Cardiac septum (tissue), 1 donor: Measurements from ENCODE around the gene LRRC47. TPM values are rescaled to one million over a fixed set of nuclear protein-coding genes. Genes with fewer than 3 reads are reported as not detected.

Experiments used
- DNase-seq: peaks from one replicate; pipeline ENCODE4 v3.0.0-alpha.2; 2020; ENCODE audit warnings: low spot score
- intact Hi-C: fragments of 100-400 bp; cut with DNase I; formaldehyde crosslinking; loops from one replicate; pipeline ENCODE4 v1.14.0; 2022
- total RNA-seq: library from RNA; stranded (reverse); fragmentation: NEBNext Ultra II Directional; extraction: Animal tissue kit (Norgen Biotek cat#: 25700); gene quantifications from one replicate; pipeline ENCODE4 v1.2.1, GENCODE V29; 2021
- donor health status: DM: no; HTN: no; CAD: no.

LRRC47 gene
- total RNA-seq, 1 donor from 2014 or later = 63.1 TPM

DNA sequence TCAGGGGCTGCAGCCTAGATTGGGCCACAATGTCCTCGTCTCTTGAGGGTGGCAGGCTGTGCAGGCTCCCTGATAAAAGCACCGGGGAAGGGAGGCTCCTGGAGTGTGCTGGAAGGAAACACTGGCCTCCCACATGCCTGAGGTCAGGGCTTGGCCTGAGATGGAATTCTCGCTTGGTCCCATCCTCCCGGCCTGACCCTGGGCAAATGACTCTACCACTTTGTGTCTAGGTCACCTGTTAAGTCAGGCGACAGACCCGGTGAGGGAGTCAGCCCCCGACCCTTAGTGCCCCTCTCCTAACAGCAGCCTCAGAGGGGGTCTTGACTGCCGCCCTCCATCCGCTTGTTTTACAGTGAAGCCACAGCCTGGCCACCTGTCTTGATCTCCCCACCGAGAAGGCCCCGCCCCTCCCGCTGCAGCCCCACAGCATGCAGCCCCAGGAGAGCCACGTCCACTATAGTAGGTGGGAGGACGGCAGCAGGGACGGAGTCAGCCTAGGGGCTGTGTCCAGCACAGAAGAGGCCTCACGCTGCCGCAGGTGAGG is 21.3 kb downstream of the LRRC47 start:
- intact Hi-C loops = no loop called here
- peak; percentile 75 for DNase-seq

DNA sequence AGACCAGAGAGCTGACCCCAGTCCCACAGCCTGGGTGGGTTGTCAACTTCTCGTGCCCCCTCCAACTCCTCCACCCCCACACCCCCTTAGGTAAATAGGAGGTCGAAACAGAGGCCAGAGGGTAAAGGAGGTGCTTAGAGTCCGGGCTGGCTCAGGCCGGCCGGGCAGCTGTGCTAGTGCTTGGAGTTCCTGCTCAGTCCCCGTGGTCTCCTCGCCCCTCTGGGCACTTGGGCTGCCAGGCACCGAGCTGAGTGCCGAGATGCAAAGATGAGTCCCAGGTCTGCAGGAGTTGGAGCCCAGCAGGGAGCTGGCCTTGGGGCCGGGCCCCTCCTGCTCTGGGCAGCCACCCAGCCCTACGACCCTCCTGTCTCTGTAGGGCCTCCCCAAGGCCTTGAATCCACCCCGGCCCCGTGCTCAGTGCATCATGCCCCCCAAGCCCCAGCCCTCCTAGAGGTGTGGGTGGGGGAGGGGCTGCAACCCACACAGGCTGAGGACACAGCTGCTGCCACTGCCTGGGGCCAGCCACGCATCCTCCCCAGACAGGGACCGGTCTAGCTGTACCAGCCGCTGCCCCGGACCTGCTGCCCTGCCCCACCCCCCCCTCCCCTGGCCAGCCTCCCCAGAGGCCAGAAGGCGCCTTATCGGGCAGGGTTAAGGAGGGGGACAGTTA is 21.9 kb downstream of the LRRC47 start:
- no peak for DNase-seq
- intact Hi-C loops = no loop called here

DNA sequence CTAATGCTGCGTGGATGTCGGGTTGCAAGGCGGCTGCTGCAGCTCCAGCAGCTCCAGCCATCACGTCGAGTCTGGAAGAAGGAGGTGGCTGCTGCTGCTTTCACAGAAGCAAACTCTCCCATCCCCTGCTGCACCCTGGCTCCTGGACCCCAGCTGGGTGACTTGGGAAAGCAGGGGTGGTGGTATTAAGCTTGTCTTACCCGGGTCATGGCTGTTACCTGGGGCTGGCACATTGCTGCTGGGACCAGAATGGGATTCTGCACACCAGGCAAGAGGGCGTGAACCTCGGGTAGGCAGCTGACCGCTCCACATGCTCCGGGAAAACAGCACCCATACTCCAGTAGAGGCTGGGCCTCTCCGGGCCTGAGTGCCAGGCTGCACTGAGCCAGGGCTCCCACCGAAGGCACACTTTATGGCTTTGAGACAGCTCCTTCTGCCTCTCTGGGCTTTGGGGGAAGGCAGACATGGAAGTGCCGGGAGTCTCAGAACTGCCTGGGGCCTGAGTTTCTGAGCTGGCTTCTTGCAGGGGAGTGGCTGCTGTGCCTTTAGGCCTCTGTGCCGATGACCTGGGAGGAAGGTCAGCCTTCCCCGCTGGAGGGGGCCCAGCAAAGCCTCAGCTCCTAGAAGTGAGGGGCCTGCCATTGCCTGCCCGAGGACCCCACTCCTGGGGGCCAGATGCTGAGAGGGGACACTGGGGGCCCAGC is 22.6 kb downstream of the LRRC47 start:
- intact Hi-C loops = no loop called here
- DNase-seq = peak; percentile 55

DNA sequence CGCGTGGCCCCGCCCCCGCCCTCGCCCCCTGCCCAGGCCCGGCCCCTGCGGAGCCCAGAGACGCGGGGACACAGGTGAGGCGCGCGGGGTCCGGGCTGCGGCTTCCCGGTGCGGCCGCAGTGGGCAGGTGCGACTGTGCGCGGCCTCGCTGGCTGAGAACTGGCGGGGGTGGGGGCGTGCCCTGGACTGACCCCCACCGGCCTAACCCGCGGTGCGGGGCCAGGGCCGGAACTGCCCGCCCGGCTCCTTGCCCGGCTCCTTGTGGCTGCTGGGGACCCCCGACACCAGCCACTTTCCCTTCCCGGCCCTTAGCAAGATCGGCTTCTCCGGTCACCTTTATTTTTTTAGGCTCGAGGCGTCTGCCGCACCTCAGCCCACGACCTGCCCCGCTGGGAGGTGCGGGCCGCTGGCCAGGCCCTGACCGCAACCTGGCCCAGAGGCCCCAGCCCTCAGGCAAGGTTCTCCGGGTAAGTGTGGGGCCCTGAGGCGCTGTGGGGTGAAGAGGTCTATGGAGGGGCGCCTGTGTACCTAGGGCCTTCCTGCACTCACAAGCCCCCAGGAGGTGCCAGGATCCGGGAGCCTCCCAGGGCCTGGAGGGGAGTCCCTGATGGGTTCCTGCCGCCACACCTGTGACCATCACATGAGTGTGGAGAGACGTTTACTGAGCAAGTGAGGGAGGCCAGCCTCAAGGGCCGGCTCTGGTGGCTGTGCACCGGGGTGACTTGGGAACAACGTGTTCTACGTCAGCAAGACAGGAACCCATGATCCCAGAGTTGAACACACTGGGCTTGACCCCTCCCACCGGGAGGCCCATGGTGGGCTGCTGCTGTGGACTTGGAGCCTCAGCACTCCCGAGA is 23.4 kb downstream of the LRRC47 start, which contains the start of gene SMIM1:
SMIM1 (plus strand) TSS at position 35 of the 857 bp plus-strand sequence. CDS start 2,625 bp downstream, outside the sequence.
- peak; percentile 63 for DNase-seq
- intact Hi-C loops = no loop called here

DNA sequence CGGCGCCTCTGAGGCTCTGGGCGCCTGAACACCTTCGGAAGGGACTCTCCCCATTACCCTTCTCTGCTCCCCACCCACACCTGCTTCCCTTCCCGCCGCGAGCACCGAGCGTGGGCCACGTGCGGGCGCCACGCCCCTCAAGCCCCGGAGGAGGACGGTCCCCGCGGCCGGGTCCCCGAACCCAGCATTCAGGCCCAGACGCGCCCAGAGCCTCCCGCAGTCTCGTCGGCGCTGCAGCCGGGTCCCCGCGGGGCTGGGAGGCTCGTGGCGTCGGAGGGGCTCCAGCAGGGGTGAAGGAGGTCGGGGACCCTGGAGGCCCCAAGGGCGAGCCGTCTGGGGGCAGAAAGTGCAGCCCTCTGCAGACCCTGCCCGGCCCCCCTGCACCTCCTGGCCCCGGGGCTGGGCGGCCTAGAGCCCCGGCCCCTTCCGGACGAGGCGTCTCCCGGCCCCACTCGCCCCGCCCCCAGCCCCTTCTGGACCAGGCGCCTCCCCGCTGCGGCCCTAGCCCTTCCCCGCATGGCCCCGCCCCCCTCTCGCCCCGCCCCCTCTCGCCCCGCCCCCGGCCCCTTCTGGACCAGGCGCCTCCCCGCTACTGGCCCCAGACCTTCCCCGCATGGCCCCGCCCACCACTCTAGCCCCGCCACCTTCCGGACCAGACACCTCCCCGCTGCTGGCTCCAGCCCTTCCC is 24.1 kb downstream of the LRRC47 start:
- intact Hi-C loops = no loop called here
- DNase-seq = peak; percentile 94

DNA sequence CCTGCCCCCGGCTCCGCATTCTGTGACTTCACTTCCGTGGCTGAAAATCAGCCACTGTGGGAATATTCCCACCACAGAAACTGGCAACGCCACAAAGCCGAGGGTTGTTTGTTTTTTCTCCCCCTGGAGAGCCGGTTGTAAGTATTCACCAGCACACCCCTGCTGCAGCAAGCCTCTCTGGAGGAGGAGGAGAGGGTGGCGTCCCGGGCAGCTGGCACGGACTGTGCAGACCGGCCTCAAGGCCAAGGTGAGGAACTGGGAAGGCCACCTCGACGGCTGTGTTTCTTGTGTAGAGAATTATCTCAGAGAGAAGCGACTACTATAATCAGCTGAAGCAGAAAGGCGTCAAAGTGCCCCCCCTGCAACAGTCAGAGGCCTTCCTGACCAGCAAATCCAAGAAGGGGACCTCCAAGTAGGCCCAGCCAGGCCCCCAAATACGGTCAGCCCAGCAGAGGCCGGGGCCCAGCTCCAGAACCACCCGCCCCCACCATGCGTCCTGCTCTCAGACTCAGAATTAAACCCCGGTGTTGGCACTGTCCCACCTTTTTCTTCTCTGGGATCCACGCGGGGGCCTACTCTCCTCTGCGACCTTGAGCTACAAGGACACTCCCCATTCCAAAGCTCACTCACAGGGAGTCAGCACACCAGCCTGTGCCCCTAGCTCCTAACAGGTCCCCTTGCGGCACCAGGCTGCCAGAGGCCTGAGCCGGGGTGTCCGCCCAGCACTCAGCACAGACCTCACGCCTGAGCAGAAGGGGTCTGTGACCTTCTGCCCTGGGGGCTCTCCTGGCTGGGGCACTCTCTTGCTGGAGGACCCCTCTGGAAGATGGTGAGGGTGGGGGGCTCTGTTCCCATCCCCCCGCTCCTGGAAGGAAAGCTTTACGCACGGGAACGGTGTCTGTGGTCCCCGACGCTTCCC is 24.9 kb downstream of the LRRC47 start:
- intact Hi-C loops = no loop called here
- no peak for DNase-seq

DNA sequence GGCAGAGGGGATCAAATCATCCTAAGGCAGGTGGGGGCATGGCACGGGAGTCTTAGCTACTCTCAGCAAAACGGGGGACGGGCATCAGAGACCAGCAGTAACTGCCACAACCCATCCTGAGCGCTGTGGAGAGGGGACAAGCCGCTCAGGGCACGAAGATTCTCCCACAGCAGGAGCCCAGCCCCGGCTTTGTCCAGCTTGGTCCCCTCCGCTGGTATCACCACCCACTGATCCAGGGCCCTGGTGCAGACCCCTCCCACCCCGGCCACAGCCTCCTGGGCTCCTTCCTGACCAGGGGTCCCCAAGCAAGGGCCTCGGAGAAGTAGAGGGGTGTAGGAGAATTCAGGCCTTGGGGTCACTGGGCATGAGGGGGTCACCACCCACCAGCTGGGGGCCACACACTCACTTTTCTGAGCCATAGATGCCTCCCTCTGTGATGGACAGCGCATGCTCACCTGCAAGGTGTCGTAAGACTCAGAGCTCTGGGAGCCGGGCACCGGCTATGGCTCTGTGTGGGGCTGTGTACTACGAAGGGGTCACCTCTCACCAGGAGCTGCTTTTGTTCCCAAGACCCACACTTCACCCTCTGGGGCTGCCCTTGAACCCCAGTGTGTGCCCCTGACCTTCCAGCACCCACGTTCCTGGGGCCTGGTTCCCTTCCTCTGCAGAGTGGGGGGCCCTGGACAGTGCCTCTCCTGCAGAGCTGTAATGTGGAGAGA is 26.1 kb downstream of the LRRC47 start:
- intact Hi-C loops = no loop called here
- no peak for DNase-seq

DNA sequence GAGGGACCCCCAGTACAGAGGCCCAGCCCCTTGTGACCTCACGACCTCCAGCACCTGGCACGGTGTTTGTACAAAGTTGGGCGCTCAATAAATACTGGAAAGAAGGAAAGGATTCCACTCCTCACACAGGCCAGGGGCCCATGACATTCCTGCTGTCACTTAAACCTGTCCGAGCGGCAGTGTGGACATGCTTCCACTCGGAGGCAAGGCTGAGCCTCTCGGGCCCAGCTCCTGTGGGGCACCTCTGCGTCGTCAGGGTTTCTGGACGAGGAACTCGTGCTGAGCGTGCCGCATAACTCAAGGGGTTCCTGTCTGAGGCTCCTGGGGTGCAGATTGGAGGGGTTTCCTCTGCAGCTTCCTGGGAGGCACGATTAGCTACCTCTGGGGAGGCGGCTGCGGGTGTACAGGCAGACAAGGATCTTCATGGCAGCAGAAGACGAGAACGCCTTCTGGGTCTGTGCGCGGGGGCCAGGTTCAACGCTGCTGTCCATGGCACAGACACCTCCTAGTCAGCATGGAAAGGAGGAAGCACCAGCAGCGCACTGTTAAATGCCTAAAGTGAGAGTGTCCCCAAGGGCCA is 27.4 kb downstream of the LRRC47 start:
- intact Hi-C loops = no loop called here
- DNase-seq = no peak

DNA sequence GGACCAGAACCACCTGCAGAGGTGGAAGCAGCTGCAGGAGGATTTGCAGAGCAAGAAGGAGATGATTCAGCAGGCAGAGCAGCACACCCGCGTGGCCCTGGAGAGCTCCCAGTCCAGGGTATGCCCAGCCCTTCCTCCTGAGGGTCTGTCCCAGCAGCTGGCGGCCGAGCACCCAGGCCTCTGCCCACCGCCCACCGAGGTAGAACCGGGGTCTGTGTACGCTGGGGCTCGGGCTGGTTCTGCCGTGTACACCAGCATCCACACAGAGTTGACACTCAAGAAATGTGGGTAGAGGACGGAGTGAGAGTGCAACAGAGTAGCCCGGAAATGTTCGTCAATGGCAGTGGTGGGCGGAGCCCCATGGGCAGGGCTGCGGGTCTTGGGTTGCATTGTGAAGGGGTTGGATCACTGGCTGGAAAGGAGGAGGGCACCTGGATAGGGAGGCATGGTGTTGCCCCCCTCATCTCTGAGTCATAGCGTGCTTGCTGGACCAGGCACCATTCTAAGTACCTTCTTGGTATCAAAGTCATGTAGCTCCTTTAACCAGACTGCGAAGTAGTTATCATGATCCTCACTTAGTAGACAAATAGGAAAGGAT is 28.9 kb downstream of the LRRC47 start:
- intact Hi-C loops = no loop called here
- DNase-seq = no peak

DNA sequence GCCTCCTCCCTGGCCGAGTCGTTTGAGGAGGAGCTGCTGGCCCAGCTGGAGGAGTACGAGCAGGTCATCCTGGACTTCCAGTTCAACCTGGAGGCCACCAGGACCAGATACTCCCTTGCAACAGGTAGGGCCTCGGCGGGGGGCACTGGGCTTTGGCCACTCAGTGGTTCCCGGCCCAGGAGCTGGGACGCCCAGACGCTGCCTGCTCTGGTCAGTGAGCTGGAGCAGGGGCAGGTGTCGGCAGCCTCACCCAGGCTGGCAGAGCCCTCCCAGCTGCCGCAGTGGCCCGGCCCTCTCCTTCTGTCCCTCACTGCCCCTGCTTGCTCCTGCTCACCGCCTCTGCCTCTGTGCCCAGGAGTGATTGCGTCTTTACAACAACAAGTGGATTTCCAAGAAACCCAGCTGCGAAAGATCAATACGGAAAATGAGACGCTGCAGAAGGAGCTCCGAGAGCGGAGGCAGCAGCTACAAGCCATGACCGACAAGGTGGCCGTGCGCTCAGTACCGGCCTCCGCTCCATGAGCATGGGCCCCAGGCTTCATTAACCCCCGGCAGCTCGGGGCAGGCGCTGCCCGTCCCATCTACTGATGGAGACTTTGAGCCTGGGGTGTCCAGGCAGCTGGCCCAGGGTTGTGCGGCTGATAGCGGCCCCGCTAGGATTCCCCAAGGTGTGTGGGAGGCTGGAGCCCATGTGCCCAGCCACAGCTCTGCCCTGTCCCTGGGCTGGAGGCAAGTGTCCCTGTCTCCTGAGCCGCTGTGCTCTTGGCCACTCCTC is 32.8 kb downstream of the LRRC47 start:
- intact Hi-C loops = no loop called here
- DNase-seq = no peak

DNA sequence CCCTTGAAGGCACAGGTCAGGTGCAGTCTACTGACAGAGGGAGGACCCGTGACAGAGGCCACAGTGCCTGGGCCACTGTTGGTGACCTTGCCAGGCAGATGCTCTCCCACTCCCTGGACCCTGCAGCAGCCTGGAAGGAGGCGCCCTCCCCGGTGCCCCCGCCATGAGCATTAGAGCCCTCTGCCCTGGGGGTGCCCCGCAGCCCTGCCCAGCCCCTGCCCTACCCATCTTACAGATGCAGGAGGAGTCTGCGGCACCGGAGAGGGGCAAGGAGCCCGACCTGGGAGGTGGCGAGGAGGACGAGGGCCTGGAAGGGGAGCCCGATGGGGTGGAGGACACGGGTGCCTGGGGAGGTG is 33.4 kb downstream of the LRRC47 start:
- no peak for DNase-seq
- intact Hi-C loops = no loop called here

DNA sequence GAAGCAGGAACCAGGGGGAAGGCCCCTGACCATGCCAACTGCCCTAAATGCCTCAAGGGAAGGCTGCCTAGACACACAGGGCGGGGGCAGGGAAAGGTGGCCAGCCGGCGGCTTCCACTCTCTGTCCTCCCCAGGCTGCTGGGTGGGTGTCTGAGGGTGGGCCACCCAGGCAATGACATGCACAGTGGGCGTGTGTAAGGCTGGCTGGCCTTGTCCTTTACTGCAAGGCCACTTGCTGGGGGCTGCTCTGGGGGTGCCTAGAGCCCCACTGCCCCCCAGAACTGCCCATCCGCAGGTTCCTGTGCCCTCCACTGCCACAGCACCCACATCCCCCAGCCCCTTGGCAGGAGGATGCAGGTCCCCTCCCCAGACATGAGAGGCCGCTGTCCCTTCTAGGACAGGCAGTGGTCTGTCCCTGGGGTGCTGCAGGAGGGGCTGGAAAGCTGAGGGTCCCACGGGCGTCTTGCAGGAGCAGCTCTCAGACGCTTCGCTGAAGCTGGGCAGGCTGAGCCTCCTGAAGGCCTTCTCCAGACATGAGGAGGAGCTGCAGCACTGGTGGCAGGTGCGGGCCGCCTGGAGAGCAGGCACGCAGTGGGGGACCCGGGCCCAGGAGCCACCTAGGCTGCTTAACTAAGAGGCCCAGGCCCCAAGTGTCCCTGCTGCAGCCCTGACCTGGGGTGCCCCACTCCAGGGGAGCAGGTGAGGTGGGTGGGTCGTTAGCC is 34.0 kb downstream of the LRRC47 start:
- intact Hi-C loops = no loop called here
- DNase-seq = no peak

DNA sequence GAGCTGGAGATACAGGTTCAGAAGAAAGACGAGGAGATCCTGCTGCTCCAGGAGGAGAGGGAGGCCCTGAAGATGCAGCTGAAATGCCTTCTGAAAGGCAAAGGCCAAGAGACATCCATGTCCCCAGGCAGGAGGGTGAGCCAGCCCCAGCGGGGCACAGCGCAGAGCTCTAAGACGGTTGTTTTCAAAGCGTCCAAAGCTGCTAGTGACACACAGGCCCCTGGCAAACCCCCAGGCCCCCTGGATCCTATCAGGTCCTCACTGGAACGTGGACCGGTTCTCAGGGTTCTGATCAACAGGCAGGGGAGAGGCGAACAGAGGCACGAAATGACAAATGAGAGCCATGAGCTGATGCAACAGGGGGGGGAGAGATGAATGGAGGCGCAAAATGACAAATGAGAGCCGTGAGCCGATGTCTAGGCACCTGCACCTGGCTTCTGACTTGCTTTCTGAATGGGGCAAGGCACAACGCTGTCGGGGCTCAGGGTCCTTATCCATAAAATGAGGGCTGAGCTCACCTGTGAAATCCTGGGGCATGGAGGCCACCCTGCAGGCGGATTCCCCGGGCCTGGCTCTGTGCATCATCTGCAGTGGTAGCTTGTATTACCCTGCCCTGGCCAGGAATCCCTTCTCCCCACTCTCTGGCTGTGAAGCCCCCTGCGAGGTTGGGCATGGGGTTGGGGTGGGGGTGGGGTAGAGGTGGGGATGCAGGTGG is 34.8 kb downstream of the LRRC47 start:
- intact Hi-C loops = no loop called here
- no peak for DNase-seq

DNA sequence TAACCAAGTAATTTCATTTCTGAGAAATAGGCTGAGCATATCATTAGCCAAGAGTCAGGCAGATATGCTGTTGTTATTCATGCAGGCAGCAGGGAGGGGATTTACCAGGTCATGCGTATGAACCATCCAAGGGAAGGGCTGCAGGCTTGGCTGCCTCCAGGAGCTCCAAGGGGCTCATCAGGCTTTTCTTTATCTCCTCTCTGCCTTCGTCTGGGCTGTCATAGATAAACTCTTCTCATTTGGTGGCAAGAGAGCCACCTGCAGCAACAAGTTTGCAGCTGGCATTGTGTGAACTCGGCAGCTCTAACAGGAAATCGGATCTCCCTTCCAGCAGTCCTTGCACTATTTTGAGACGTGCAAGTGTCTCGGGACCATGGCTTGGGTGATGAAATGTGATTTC is 36.5 kb downstream of the LRRC47 start:
- no peak for DNase-seq
- intact Hi-C loops = no loop called here

DNA sequence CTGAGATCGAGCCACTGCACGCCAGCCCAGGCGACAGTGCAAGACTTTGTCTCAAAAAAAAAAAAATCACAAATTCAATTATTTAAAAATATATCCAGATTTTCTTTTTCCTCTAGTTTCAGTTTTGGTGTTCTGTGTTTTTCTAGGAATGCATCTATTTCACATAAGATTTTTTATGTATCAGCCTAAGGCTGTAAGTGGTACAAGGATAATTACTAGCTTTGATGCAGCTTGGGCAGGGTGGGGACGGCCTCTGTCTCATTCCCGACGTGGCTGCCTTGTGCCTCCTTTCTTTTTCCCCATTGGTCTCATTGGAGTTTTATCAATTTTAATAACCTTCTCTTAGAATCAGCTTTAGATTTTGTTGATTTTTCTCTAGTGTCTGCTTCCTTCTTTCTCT is 37.1 kb downstream of the LRRC47 start:
- DNase-seq = no peak
- intact Hi-C loops = no loop called here
